K562 (cell line): Measurements from ENCODE around the gene CELSR2. TPM values are rescaled to one million over a fixed set of nuclear protein-coding genes. Genes with fewer than 3 reads are reported as not detected.

Experiments
- ARID2 ChIP-seq: fragments of 450-650 bp; IDR thresholded peaks from 2 replicates; pipeline ENCODE4 v1.6.1; 2017; ENCODE audit warnings: antibody characterized with exemption, mild to moderate bottlenecking
- CEBPZ ChIP-seq: fragments of 150-350 bp; IDR thresholded peaks from 2 replicates; pipeline ENCODE4 v1.6.1; 2014; ENCODE audit warnings: low read depth, mild to moderate bottlenecking, low read length, borderline replicate concordance
- CREB5 ChIP-seq: fragments of 250-450 bp; sonication (Bioruptor Pico); IDR thresholded peaks from 2 replicates; pipeline ENCODE4 v1.5.0; 2020; ENCODE audit warnings: mild to moderate bottlenecking
- E4F1 ChIP-seq: fragments of 250-450 bp; sonication (Bioruptor Pico); IDR thresholded peaks from 2 replicates; pipeline ENCODE4 v1.5.0; 2021; ENCODE audit warnings: mild to moderate bottlenecking, borderline replicate concordance
- HNRNPUL1 ChIP-seq: fragments of 200-400 bp; formaldehyde crosslinking; IDR thresholded peaks from 2 replicates; pipeline ENCODE4 v1.6.1; 2017; ENCODE audit warnings: low read length
- MXD1 ChIP-seq: fragments of 250-450 bp; sonication (Bioruptor Pico); IDR thresholded peaks from 2 replicates; pipeline ENCODE4 v1.8.0; 2021; ENCODE audit warnings: borderline replicate concordance, mild to moderate bottlenecking, moderate library complexity; ENCODE audit not compliant: poor library complexity, severe bottlenecking
- NFYB ChIP-seq: IDR thresholded peaks from 2 replicates; pipeline ENCODE4 v1.6.1; 2011; ENCODE audit warnings: mild to moderate bottlenecking, moderate library complexity; ENCODE audit not compliant: insufficient read length; ENCODE audit errors: extremely low read depth
- POLR2B ChIP-seq: fragments of 450-650 bp; IDR thresholded peaks from 2 replicates; pipeline ENCODE4 v1.6.1; 2018; ENCODE audit warnings: low read depth; ENCODE audit not compliant: partially characterized antibody
- RBM22 ChIP-seq: fragments of 200-400 bp; formaldehyde crosslinking; IDR thresholded peaks from 2 replicates; pipeline ENCODE4 v1.6.1; 2018; ENCODE audit warnings: low read length, low read depth; ENCODE audit not compliant: poor library complexity, severe bottlenecking
- SMARCA4 ChIP-seq: fragments of 450-650 bp; IDR thresholded peaks from 2 replicates; pipeline ENCODE4 v1.6.1; 2016
- UBTF ChIP-seq, 2 experiments: IDR thresholded peaks; 2 replicates each; pipeline ENCODE4 v1.6.1; 2012; ENCODE audit warnings: improper control_type of control experiment in 2 of 2, low read depth in 2 of 2, low read length in 2 of 2, borderline replicate concordance in 1 of 2
- ZC3H11A ChIP-seq: IDR thresholded peaks from 2 replicates; pipeline ENCODE4 v1.6.1; 2012; ENCODE audit warnings: low read depth, low read length, improper control_type of control experiment
- ZKSCAN8 ChIP-seq: fragments of 200-800 bp; sonication (Bioruptor generic); IDR thresholded peaks from 2 replicates; pipeline ENCODE4 v1.6.1; 2016; ENCODE audit warnings: missing genetic modification characterization, missing compliant biosample characterization
- ZNF232 ChIP-seq: sonication (generic); formaldehyde crosslinking; IDR thresholded peaks from 2 replicates; pipeline ENCODE4 v1.8.0; 2022; ENCODE audit warnings: mild to moderate bottlenecking, missing genetic modification reagents
- ZNF668 ChIP-seq: fragments of 250-450 bp; sonication (Bioruptor Pico); IDR thresholded peaks from 2 replicates; pipeline ENCODE4 v1.8.0; 2022; ENCODE audit warnings: mild to moderate bottlenecking, inconsistent platforms
- polyA plus RNA-seq, 8 experiments: library from polyadenylated mRNA; depleted of rRNA in 4 of 8; stranded (reverse) in 5 of 8; unstranded in 3 of 8; fragments of >200 nt; fragmentation: Nextera tagmentation in 2 of 8; fragmentation: Illumina TruSeq in 1 of 8; extraction: Ambion mirVana in 2 of 8; extraction: Trizol in 1 of 8; gene quantifications; 2 replicates each; pipeline versions ENCODE4 v1.2.1 to v1.2.3, GENCODE V29; 2011 to 2014; ENCODE audit warnings: inconsistent platforms in 1 of 8, missing spikeins in 1 of 8
- total RNA-seq, 7 experiments: library from RNA; depleted of rRNA in 6 of 7; stranded (reverse); fragments of >200 nt in 6 of 7; fragmentation: Illumina TruSeq in 2 of 7; extraction: Trizol in 2 of 7; gene quantifications; 2 replicates each; pipeline versions ENCODE4 v1.2.1 to v1.2.3, GENCODE V29; 2011 to 2021; ENCODE audit warnings: low replicate concordance in 1 of 7

CELSR2 gene
- total and polyA plus RNA-seq, 9 of the 15 experiments (the other 6 are each of a cell fraction or from before 2014, with no cell fraction given): 0.31 to 21.9 (median 4.2) TPM

- TF ChIP-seq CEBPZ (no peak), MXD1 (CRISPR knock-in tag) (no peak), UBTF (IDR thresholded peaks at IDR 0.05; ENCODE audit: borderline replicate concordance in 1 of 2, low read depth in 2 of 2, low read length in 2 of 2) (0 out of 4 replicates have a peak, but pooled peaks of 1 of the 2 experiments have one; percentile 47), E4F1 (CRISPR knock-in tag) (no peak), NFYB (no peak), ZNF668 (CRISPR knock-in tag) (no peak), ZC3H11A (no peak), CREB5 (CRISPR knock-in tag) (no peak), POLR2B (no peak), ZNF232 (CRISPR knock-in tag) (no peak), HNRNPUL1 (no peak), ARID2 (0 out of 2 replicates have a peak, but pooled peaks have one; percentile 15), SMARCA4 (no peak), ZKSCAN8 (CRISPR knock-in tag) (no peak), RBM22 (no peak)
Measured at GRCh38 chr1:109253803-109254620, 4.7 kb downstream of the CELSR2 start (continued).
